ENCODE results near the gene PDE4B.

PDE4B gene

DNA sequence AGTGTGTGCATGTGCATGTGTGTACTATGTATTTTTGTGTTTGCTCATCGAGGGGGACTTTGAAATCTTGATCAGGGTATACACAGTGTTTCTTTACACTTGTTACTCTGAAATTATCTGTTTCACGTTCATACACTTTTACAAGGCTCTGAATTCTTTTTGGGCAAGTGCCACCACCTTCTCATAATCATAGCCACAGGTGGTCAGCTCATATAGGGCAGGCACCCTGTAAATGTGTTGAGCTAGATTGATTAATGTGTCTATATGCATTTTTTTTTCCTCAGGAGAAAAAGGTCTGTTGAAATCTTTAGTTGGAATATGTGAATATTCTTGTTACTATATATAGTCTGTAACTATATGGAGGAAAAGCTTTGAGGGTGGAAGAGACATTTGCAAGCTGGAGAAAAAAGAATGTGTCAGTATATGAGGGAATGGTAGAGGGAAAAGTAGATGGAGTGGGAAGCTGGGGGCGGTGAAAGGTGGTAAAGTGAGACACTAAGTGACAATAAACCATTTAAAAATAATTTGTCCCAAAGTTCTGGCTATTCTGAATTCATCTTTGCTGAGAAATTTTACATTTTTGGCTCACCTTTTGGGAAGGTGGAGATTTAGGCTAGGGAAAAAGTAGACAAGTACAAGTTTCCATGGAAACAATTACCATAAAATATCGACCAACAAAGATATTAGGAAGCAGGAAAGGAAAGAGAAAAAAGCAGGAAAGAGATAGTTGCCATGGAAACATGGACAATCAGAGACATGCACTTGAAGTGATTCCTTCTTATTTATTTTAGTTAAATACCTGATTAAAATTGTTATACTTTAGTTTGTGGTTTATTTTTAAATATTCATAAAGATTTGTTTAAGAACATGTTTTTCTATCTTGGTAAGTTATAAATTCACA is 277.5 kb downstream of the PDE4B start:
- Histone ChIP-seq H2AFZ (ENCODE audit: low read depth, low read length) (no peak overlapping the region), H3K79me2 (ENCODE audit: low read length) (no peaks in the 10 kb centered on the region), H3K4me2 (ENCODE audit: low read length) (no peak overlapping the region), H3K4me3 (ENCODE audit: low read length) (no peak overlapping the region), H3K9me3 (ENCODE audit: insufficient read depth, low read length) (no peaks in the 10 kb centered on the region), H3K36me3 (replicated peaks; ENCODE audit: low read depth, low read length) (no peaks in the 10 kb centered on the region), H3K4me1 (ENCODE audit: low read length) (no peaks in the 10 kb centered on the region), H3K27me3 (ENCODE audit: low read depth, low read length) (no peaks in the 10 kb centered on the region), H4K20me1 (ENCODE audit: insufficient read depth, low read length) (no peaks in the 10 kb centered on the region), H3K9ac (ENCODE audit: low read length) (no peak overlapping the region), H3K27ac (ENCODE audit: low read length) (no peak overlapping the region)
- TF ChIP-seq EZH2phosphoT487 (IDR thresholded peaks at IDR 0.05; ENCODE audit: low read depth), result no peak
- TF ChIP-seq, protein P1, sequence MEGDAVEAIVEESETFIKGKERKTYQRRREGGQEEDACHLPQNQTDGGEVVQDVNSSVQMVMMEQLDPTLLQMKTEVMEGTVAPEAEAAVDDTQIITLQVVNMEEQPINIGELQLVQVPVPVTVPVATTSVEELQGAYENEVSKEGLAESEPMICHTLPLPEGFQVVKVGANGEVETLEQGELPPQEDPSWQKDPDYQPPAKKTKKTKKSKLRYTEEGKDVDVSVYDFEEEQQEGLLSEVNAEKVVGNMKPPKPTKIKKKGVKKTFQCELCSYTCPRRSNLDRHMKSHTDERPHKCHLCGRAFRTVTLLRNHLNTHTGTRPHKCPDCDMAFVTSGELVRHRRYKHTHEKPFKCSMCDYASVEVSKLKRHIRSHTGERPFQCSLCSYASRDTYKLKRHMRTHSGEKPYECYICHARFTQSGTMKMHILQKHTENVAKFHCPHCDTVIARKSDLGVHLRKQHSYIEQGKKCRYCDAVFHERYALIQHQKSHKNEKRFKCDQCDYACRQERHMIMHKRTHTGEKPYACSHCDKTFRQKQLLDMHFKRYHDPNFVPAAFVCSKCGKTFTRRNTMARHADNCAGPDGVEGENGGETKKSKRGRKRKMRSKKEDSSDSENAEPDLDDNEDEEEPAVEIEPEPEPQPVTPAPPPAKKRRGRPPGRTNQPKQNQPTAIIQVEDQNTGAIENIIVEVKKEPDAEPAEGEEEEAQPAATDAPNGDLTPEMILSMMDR (IDR thresholded peaks at IDR 0.05; ENCODE audit: low read depth, low read length), result no peak

- H4K20me1 ChIP-seq (ENCODE audit: insufficient read depth, low read length), result no peaks in the 10 kb centered on the region
- no peaks in the 10 kb centered on the region for H3K4me1 ChIP-seq (ENCODE audit: low read length)
- TF ChIP-seq, protein P1 (IDR thresholded peaks at IDR 0.05; ENCODE audit: low read depth, low read length), result no peak
- TF ChIP-seq EZH2phosphoT487 (IDR thresholded peaks at IDR 0.05; ENCODE audit: low read depth), result no peak
- H3K27me3 ChIP-seq (ENCODE audit: low read depth, low read length), result no peaks in the 10 kb centered on the region
- H3K36me3 ChIP-seq (replicated peaks; ENCODE audit: low read depth, low read length), result no peaks in the 10 kb centered on the region
- H3K27ac ChIP-seq (ENCODE audit: low read length), result no peak overlapping the region
- no peaks in the 10 kb centered on the region for H3K79me2 ChIP-seq (ENCODE audit: low read length)
- H3K9ac ChIP-seq (ENCODE audit: low read length), result no peak overlapping the region
- no peak overlapping the region for H3K4me3 ChIP-seq (ENCODE audit: low read length)
- no peak overlapping the region for H2AFZ ChIP-seq (ENCODE audit: low read depth, low read length)
- H3K9me3 ChIP-seq (ENCODE audit: insufficient read depth, low read length), result no peaks in the 10 kb centered on the region
- H3K4me2 ChIP-seq (ENCODE audit: low read length), result no peak overlapping the region
Measured at GRCh38 chr1:66073388-66073787, 280.7 kb downstream of the PDE4B start.

GRCh38 chr1:66074147-66074546 is 281.5 kb downstream of the PDE4B start:
- no peaks in the 10 kb centered on the region for H3K36me3 ChIP-seq (replicated peaks; ENCODE audit: low read depth, low read length)
- H3K27me3 ChIP-seq (ENCODE audit: low read depth, low read length), result no peaks in the 10 kb centered on the region
- H2AFZ ChIP-seq (ENCODE audit: low read depth, low read length), result no peak overlapping the region
- H3K4me2 ChIP-seq (ENCODE audit: low read length), result no peak overlapping the region
- H3K27ac ChIP-seq (ENCODE audit: low read length), result no peak overlapping the region
- no peak overlapping the region for H3K4me3 ChIP-seq (ENCODE audit: low read length)
- H3K9ac ChIP-seq (ENCODE audit: low read length), result no peak overlapping the region
- H3K9me3 ChIP-seq (ENCODE audit: insufficient read depth, low read length), result no peaks in the 10 kb centered on the region
- no peak for TF ChIP-seq EZH2phosphoT487 (IDR thresholded peaks at IDR 0.05; ENCODE audit: low read depth)
- TF ChIP-seq, protein P1 (IDR thresholded peaks at IDR 0.05; ENCODE audit: low read depth, low read length), result no peak
- no peaks in the 10 kb centered on the region for H3K4me1 ChIP-seq (ENCODE audit: low read length)
- no peaks in the 10 kb centered on the region for H4K20me1 ChIP-seq (ENCODE audit: insufficient read depth, low read length)
- no peaks in the 10 kb centered on the region for H3K79me2 ChIP-seq (ENCODE audit: low read length)

GRCh38 chr1:66078412-66078811 is 285.7 kb downstream of the PDE4B start:
- H3K27me3 ChIP-seq (ENCODE audit: low read depth, low read length), result no peaks in the 10 kb centered on the region
- H3K36me3 ChIP-seq (replicated peaks; ENCODE audit: low read depth, low read length), result no peaks in the 10 kb centered on the region
- H4K20me1 ChIP-seq (ENCODE audit: insufficient read depth, low read length), result no peaks in the 10 kb centered on the region
- H3K4me1 ChIP-seq (ENCODE audit: low read length), result no peaks in the 10 kb centered on the region
- no peak overlapping the region for H3K9ac ChIP-seq (ENCODE audit: low read length)
- no peak overlapping the region for H3K27ac ChIP-seq (ENCODE audit: low read length)
- H3K9me3 ChIP-seq (ENCODE audit: insufficient read depth, low read length), result no peaks in the 10 kb centered on the region
- no peak for TF ChIP-seq EZH2phosphoT487 (IDR thresholded peaks at IDR 0.05; ENCODE audit: low read depth)
- TF ChIP-seq, protein P1 (IDR thresholded peaks at IDR 0.05; ENCODE audit: low read depth, low read length), result no peak
- no peak overlapping the region for H2AFZ ChIP-seq (ENCODE audit: low read depth, low read length)
- no peak overlapping the region for H3K4me3 ChIP-seq (ENCODE audit: low read length)
- no peaks in the 10 kb centered on the region for H3K79me2 ChIP-seq (ENCODE audit: low read length)
- no peak overlapping the region for H3K4me2 ChIP-seq (ENCODE audit: low read length)
